ENCODE measurements around the gene DVL2.

DNA sequence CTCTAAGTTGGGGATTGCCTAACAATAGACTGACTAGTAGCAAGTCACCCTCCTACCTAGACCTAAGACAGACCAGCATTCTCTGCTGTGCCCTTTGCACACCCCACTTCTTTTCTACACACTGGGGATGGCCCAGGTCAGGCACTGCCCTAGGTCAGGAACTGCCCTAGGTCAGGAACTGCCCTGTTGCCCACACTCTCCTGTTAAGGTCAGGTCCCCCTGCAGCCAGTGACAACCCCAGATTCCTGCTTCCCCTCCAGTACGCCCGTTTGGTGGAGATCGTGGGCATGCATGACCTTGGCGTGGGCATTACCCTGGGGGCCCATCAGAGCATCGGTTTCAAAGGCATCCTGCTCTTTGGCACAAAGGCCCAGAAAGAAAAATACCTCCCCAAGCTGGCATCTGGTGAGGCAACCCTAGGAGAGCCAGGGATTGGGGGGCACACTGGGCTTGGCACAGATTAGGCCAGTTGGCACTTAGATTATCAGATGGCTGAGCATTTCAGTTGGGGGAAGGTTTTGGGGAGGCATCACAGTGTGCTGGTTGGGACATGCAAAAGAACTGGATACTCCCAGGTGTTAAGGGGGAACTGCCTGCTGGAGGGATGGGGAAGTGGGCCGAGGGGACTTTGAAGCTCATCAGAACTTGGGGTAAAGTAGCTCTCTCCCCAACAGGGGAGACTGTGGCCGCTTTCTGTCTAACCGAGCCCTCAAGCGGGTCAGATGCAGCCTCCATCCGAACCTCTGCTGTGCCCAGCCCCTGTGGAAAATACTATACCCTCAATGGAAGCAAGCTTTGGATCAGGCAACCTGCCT lies 12.8 kb downstream of the DVL2 start:
- no peak for TF ChIP-seq TAF1 (IDR thresholded peaks at IDR 0.05; ENCODE audit: low read depth, low read length)
- no peak; the same call in 1 of the 2 replicates for TF ChIP-seq POLR2A (IDR thresholded peaks at IDR 0.05; ENCODE audit: low read depth, low read length)
- no peak for TF ChIP-seq PAX5 (IDR thresholded peaks at IDR 0.05; ENCODE audit: insufficient read depth, low read length, severe bottlenecking)
- no peak for TF ChIP-seq SPI1 (IDR thresholded peaks at IDR 0.05; ENCODE audit: low read depth, low read length)
- no peak; the same call in 1 of the 2 replicates for TF ChIP-seq POLR2AphosphoS5 (IDR thresholded peaks at IDR 0.05; ENCODE audit: low read depth, low read length)
